Left renal pelvis (tissue), 4 donors: Measurements from ENCODE around the gene SKAP1. TPM values are rescaled to one million over a fixed set of nuclear protein-coding genes. Genes with fewer than 3 reads are reported as not detected.
"Not testable (repeated sequence)": the region's sequence is repeated elsewhere in the genome, so short reads cannot be mapped to it uniquely, and the experiment has no call there.

Source experiments
- DNase-seq, 4 donors: peaks; one replicate each; pipeline ENCODE4 v3.0.0-alpha.2; 2013; ENCODE audit warnings: low read depth in 4 of 4, low spot score in 3 of 4
- polyA plus RNA-seq, 4 donors: library from polyadenylated mRNA; unstranded; fragments of 120-200 nt; gene quantifications; one replicate each; pipeline ENCODE4 v1.2.1, GENCODE V29; 2013; ENCODE audit not compliant: insufficient read length in 4 of 4

SKAP1 gene
- polyA plus RNA-seq, 4 donors: 1.6 to 12.7 (median 11.3) TPM

GRCh38 chr17:48420823-48421222, 9.2 kb downstream of the SKAP1 start:
- no peak for DNase-seq

DNA sequence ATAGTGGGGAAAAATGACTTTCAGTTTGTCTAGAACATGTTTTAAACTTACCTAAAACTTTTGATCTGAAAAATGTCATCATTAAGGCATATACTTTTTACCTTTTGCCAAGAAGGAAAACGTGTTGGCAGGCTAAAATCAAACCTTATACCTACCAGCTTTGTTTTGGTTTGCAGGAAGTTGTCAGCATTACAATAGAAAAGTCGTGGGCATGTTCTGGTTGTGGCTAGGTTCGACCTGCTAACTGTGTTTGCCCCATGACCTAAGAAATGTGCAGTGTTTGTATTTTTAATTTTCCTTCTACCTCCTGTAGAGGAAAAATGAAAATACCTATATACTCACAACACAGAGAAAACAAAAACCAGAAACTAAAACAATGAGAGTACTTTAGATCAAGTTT, 13.0 kb downstream of the SKAP1 start:
- no peak for DNase-seq

- no peak for DNase-seq
Measured at GRCh38 chr17:48413613-48414405, 16.2 kb downstream of the SKAP1 start.

DNA sequence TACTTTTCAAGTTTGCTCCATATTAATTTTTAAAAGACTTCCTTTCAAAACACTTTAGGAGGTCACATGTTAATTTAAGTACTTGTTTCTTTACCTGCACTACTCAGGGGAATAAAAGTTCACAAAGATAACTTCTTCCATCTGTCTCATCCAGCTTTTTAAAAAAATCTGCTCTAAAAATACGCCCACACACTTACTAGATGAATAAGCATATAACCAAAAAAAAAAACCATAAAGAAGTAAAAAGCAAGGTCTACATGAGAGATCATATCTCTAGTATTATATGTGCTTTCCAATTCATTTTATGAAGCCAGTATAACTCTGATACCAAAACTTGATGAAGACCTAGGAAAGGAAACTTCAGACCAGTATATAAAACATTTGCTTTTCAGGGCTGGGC, 17.2 kb downstream of the SKAP1 start:
- no peak for DNase-seq

DNA sequence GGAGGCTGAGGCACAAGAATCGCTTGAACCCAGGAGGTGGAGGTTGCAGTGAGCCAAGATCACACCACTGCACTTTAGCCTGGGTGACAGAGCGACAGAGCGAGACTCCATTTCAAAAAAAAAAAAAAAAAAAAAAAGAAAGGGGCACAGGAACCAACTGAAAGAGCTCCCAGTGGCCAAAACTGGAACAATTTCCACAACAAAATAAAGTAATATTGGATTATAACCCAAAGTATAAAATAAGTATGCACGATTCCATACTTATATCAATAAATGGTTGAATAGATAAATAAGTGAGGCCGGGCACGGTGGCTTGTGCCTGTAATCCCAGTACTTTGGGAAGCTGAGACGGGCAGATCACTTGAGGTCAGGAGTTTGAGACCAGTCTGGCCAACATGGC, 19.2 kb downstream of the SKAP1 start:
- not testable (repeated sequence) for DNase-seq

GRCh38 chr17:48409607-48410006, 20.4 kb downstream of the SKAP1 start:
- no peak for DNase-seq

DNA sequence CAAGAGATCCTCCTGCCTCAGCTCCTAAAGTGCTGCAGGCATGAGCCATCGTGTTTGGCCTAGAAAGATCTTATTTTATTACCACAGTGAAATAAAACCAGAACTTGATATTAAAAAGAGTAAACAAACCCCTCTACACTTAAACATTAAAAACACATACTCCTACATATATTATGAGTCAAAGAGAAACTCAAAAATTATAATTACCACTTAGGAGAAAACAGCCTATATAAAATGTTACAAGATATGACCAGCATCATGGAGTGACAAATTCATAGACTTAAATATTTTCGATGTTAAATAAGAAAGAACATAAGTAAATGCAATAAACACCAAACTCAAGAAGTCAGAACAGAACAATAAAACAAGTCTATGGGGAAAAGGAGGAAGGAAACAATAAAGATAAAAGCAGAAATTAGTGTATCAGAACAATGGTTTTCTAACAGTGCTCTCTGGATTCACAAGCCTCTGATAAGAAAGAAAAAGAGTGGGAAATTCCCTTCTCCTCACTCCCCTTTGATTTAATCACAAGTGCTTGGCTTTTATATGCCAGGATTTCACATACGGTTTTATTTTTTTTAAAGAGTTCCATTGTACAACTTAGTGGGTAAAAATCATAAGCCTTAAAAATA, 23.0 kb downstream of the SKAP1 start:
- DNase-seq: no peak

DNA sequence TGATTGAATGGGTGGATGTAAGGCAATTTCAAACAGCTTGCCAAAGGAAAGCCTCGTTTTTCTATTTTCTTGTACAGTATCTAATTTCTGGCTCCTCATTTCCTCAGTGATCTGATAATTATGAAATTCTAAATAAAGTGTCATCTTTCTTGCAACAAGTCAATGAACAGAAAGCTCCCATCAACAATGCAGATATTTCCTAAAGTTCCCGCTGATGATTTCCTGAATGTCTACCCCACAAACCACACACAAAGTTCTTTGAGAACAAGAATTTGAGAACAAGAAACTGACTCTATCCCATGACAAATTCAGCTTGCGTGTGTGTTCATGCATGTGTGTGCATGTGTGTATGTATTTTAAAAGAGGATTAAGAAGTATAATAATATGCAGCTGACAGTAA, 35.2 kb downstream of the SKAP1 start:
- DNase-seq: no peak

DNA sequence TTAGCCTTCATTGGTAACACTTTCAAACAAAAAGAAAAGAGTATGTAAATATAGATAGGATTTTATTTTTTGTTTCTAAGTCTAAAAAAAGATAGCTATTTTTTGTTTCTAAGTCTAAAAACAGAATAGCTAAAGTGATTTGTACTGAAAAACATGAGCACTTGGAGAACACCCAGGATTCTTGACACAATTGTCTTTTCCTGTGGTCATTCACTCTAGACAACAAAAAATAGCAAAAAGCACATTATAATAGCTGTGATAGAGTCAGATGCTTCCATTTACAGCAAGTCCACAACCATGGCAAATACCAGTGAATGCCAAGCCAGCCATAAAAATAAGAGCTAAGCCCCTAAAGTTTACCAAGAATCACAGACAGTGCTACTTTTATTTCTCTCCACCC, 36.7 kb downstream of the SKAP1 start:
- no peak for DNase-seq

GRCh38 chr17:48392857-48393256, 37.2 kb downstream of the SKAP1 start:
- no peak for DNase-seq

DNA sequence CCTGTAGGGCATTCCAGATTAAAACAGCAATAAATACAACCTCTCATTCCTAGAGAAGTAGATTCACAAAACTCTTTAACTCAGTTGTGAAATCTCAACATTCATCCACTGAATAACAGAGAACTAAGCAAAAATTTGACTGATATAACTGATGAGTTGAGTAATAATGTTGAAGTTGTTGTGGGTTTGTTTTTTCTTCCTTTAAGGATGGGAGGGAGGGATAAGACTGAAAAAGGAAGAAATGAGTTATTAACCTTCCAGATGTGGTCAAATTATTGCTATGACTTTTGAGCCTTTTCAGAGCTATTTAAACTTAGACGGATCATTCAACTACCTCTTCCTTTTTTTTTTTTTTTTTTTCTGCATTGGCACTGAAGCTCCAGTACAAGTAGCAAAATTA, 38.6 kb downstream of the SKAP1 start:
- DNase-seq: no peak

GRCh38 chr17:48389903-48390302, 40.1 kb downstream of the SKAP1 start:
- no peak for DNase-seq

GRCh38 chr17:48388955-48389743, 40.9 kb downstream of the SKAP1 start:
- no peak for DNase-seq

GRCh38 chr17:48386826-48387225, 43.2 kb downstream of the SKAP1 start:
- DNase-seq: no peak

DNA sequence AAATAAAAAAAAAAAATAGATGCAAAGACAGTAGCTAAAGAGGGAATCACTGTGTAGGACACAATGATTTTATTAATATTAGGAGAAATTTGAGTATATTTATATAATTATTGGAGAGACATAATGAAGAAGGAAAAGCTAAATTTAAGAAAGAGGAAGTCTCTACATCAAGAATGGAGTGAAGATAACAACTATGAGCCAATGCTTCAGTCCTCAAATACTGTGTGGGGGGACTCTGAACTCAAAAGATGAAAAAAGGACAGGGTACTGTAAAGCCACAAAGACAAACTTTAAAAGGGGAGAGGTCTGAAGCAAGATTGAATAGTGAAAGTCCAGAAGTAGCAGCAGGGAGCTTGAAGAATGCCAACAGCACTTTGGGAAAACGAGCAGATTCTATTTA, 44.7 kb downstream of the SKAP1 start:
- DNase-seq: no peak

GRCh38 chr17:48384164-48384563, 45.9 kb downstream of the SKAP1 start:
- DNase-seq: no peak

GRCh38 chr17:48382989-48383388, 47.0 kb downstream of the SKAP1 start:
- no peak for DNase-seq

GRCh38 chr17:48378708-48379392, 51.2 kb downstream of the SKAP1 start:
- no peak for DNase-seq

- no peak for DNase-seq
Measured at GRCh38 chr17:48378238-48378637, 51.8 kb downstream of the SKAP1 start.

DNA sequence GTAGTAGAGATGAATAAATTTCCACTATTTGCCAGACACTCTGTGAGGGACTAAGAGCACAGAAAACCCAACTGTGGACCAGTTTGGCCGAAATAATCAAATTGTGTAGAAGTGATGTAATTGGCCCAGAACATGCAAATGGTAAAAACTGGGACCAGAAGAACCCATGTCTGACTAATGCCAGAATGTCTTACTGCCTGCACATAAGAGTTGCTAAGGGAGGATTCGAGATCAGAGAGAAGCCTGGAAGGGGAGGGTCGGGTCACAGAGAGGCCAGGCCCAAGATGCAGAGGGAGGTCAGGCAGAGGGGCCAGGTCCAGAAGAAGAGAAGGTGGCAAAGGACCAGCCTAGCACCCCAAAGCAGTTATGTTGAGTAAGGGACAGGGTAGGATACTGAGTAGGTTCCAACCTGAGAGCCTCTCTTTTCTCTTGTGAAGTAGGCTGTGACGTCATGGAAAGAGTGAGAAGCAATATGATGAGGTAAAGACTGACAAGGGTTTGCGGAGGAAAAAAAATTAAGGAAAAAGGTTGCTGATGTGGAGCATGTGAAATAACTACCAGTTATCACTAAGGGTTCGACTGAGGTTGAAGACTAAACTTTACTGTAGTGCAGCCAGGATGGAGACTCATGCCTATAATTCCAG, 53.2 kb downstream of the SKAP1 start:
- no peak for DNase-seq

DNA sequence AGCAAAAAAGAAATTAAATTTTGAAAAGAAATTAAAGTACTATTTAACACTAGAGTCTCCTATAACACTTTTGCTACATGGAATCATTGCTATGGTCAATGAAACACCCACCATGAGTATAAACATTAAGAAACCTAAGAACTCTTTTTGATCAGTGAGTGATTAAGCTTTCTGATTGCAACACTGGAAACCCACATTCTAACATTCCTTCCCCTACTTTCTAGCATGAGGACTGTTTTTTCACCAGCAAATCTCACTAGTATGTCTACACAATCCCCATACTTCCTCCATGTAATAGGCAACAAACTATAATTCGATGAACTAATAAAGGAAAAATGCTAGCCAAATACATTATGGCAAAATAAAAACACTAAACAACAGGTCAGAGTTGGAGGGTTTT, 54.7 kb downstream of the SKAP1 start:
- no peak for DNase-seq
